Uterus (tissue), 2 donors: ENCODE measurements around the gene ZNF106.

Experiments
- POLR2A ChIP-seq, 2 donors: fragments of 450-650 bp; IDR thresholded peaks; one replicate each; pipeline ENCODE4 v1.6.1; 2016; ENCODE audit warnings: antibody characterized with exemption in 2 of 2, mild to moderate bottlenecking in 1 of 2, moderate library complexity in 1 of 2
- TF ChIP-seq, protein P1 (sequence below), 4 experiments: fragments of 200-600 bp in 2 of 4; fragments of 450-650 bp in 2 of 4; sonication (generic) in 2 of 4; IDR thresholded peaks; one replicate each; pipeline ENCODE4 v1.5.1; 2016 to 2019; ENCODE audit warnings: antibody characterized with exemption in 4 of 4, mild to moderate bottlenecking in 2 of 4, moderate library complexity in 1 of 4

DNA sequence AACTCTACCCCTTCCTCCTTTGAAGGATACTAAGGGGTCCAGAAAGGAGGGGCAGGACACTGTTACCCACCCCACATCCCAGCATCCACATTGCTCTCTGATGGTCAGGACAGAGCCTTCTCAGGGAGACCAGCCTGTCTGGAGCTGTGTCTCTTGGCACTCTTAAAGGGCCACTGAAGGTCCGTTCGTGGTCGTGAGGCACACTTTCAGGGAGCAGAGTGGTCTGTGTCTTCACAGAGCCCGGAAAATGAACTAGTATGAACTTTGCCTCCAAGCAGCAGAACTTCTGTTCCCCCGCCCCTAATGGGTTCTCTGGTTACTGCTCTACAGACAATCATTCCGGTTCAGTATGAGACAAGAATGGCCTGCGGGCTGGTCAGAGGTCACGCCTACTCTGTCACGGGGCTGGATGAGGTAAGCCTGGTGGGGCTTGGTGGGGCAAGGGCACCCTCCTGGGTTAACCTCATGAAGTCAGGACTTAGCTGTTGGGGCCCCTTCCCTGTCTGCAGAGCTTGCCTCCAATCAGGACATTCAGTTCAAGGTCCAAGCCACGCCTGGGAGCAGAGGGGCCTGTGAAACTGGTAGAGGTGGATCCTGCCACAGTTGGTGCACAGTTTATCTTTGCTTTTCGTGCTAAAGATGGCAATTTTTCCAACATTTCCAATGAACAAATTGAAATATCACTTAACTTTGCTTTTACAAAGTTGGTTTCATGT is 98.5 kb downstream of the ZNF106 start:
- TF ChIP-seq, protein P1, sequence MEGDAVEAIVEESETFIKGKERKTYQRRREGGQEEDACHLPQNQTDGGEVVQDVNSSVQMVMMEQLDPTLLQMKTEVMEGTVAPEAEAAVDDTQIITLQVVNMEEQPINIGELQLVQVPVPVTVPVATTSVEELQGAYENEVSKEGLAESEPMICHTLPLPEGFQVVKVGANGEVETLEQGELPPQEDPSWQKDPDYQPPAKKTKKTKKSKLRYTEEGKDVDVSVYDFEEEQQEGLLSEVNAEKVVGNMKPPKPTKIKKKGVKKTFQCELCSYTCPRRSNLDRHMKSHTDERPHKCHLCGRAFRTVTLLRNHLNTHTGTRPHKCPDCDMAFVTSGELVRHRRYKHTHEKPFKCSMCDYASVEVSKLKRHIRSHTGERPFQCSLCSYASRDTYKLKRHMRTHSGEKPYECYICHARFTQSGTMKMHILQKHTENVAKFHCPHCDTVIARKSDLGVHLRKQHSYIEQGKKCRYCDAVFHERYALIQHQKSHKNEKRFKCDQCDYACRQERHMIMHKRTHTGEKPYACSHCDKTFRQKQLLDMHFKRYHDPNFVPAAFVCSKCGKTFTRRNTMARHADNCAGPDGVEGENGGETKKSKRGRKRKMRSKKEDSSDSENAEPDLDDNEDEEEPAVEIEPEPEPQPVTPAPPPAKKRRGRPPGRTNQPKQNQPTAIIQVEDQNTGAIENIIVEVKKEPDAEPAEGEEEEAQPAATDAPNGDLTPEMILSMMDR (IDR thresholded peaks at IDR 0.05): no peak
- TF ChIP-seq POLR2A (IDR thresholded peaks at IDR 0.05): no peak
